Jurkat, Clone E6-1 (cell line): ENCODE results near the gene SLC39A6.
"Not testable (repeated sequence)": the region's sequence is repeated elsewhere in the genome, so short reads cannot be mapped to it uniquely, and the experiment has no call there.

ENCODE experiments used
- DNase-seq: peaks from one replicate; pipeline ENCODE4 v3.0.0-alpha.2; 2011; ENCODE audit warnings: low read depth, low spot score
- H3K4me3 ChIP-seq: 2 replicates; pipeline ENCODE4 v1.5.1; 2011; ENCODE audit warnings: mild to moderate bottlenecking, low read length, control low read depth, moderate library complexity

SLC39A6 gene

GRCh38 chr18:36108196-36108595 lies 20.9 kb downstream of the SLC39A6 start:
- H3K4me3 ChIP-seq = no peak overlapping the region
- DNase-seq = no peak

GRCh38 chr18:36107477-36107876 lies 21.7 kb downstream of the SLC39A6 start:
- H3K4me3 ChIP-seq = no peak overlapping the region
- DNase-seq = no peak

DNA sequence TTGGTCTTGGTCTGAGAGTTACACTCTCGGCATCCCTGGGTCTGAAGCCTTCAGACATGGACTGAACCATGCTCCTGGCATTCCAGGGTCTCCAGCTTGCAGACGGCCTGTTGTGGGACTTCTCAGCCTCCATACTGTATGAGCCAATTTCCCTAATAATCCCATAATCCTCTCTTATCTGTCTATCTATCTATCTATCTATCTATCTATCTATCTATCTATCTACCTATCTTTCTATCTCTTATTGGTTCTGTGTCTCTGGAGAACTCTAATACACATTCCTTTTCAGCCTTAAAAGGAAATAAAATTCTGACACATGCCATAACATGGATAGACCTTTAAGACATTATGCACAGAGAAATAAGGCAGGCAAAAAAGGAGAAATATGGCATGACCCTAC lies 24.4 kb downstream of the SLC39A6 start:
- no peak overlapping the region for H3K4me3 ChIP-seq
- DNase-seq = no peak

GRCh38 chr18:36101943-36102342 lies 27.2 kb downstream of the SLC39A6 start:
- no peak for DNase-seq
- H3K4me3 ChIP-seq = no peak overlapping the region

GRCh38 chr18:36099311-36099710 lies 29.8 kb downstream of the SLC39A6 start:
- no peak for DNase-seq
- no peak overlapping the region for H3K4me3 ChIP-seq

DNA sequence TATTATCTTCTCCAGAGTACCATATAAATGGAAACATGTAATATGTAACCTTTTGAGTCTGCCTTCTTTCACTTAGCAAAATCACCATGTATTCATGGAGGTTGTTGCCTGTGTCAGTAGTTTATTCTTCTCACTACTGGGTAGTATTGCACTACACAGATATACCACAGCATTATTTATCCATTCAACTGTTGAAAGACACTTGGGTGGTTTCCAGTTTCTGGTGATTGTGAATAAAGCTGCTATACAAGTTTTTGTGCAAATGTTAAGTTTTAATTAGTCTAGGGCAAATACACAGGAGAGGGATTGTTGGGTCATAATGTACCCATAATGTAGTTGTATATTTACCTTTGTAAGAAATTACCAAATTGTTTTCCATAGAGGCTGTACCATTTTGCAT lies 32.2 kb downstream of the SLC39A6 start:
- DNase-seq = no peak
- no peak overlapping the region for H3K4me3 ChIP-seq

DNA sequence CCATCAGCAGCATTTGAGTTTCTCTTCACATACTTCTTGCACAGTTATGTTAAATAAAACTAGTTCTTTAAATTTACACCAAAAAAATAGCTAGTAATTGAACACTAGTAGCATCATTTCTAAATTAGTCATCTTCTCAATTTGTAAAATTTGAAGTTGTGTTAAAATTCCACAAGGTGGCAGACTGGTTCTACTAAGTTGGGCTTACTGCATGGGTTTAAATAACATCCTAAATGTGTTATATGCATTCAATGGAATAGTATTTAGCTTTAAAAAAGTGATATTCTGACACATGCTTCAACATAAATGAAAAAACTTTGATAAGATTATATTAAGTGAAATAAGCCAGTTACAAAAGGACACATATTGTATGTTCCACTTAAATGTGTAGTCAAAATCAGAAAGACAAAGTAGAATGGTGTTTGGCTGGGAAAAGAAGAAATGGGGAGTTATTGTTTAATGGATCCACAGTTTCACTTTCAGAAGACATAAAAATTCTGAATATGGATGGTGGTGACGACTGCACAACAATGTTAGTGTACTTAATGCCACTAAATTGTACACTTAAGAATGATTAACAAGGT lies 33.1 kb downstream of the SLC39A6 start:
- peak; percentile 73 for DNase-seq
- H3K4me3 ChIP-seq = no peak overlapping the region

DNA sequence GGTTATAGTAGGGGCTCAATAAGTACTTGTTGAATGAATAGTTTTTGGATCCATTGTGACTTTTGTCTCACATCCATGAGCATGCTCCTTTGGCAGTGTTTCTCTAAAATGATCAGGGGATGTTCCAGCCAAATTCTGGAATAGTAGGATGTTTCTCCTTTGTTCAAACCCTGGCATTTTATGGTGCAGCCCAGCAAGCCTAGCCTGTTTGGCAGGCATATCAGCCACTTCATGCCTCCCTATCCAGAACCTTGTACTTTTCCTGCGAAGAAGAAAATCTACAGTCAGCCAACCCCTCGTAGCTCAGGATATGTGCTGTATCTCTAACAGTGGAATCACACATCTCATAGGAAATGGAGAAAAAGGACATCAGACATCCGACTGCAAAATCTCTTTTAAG lies 34.7 kb downstream of the SLC39A6 start:
- no peak for DNase-seq
- H3K4me3 ChIP-seq = no peak overlapping the region

DNA sequence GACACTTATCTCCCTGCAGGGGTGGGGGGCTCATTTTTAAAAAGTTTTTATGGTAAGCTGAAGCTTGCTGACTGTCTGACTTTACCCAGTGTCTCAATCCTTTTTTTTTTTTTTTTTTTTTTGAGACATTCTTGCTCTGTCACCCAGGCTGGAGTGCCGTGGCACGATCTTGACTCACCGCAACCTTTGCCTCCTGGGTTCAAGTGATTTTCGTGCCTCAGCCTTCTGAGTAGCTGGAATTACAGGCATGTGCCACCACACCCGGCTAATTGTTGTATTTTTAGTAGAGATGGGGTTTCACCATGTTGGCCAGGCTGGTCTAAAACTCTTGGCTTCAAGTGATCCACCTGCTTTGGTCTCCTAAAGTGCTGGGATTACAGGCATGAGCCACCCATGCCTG lies 37.0 kb downstream of the SLC39A6 start:
- H3K4me3 ChIP-seq, DNase-seq: not testable (repeated sequence)

- no peak for DNase-seq
- H3K4me3 ChIP-seq = no peak overlapping the region
Measured at GRCh38 chr18:36089001-36089400, 40.1 kb downstream of the SLC39A6 start.

GRCh38 chr18:36088256-36088655 lies 40.9 kb downstream of the SLC39A6 start:
- no peak overlapping the region for H3K4me3 ChIP-seq
- no peak for DNase-seq

DNA sequence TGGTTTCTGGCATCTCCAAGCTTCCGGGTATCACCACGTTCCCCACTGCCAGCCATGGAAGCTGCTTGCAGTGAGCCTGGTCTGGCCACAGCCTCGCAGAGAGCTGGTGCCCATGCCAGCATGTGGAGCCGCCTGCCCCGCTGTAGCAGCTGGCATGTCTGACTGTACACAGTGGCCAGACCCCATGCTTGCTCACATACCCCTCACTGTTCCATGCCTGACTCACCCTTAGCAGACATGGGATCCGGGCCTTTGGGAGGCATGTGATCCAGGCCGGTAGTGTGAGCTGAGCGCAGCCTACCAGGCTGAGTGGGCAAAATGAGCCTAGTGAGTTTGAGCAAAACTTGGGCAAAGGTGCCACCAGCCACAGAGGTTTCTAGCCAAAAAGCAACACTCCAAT lies 43.0 kb downstream of the SLC39A6 start:
- no peak overlapping the region for H3K4me3 ChIP-seq
- no peak for DNase-seq

GRCh38 chr18:36085195-36085594 lies 43.9 kb downstream of the SLC39A6 start:
- DNase-seq = no peak
- H3K4me3 ChIP-seq = no peak overlapping the region

DNA sequence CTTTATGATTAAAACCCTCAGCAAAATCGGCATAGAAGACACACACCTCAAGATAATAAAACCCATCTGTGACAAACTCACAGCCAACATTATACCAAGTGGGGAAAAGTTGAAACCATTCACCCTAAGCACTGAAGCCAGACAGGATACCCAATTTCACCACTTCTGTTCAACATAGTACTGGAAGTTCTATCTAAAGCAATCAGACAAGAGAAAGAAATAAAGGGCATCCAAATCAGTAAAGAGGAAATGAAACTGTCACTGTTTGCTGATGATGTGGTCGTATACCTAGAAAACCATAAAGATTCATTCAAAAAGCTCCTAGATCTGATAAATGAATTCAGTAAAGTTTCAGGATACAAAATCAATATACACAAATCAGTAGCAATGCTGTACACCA lies 45.4 kb downstream of the SLC39A6 start:
- no peak overlapping the region for H3K4me3 ChIP-seq
- no peak for DNase-seq

DNA sequence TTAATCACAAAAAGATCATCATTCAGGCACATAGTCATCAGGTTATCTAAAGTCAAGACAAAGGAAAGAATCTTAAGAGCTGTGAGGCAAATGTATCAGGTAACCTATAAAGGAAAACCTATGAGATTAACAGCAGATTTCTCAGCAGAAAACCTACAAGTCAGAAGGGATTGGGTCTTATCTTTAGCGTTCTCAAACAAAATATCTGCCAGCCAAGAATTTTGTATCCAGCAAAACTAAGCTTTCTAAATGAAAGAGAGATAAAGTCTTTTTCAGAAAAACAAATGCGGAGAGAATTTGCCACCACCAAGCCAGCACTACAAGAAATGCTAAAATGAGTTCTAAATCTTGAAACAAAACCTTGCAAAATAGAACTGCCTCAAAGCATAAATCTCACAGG lies 48.0 kb downstream of the SLC39A6 start:
- DNase-seq, H3K4me3 ChIP-seq: not testable (repeated sequence)

DNA sequence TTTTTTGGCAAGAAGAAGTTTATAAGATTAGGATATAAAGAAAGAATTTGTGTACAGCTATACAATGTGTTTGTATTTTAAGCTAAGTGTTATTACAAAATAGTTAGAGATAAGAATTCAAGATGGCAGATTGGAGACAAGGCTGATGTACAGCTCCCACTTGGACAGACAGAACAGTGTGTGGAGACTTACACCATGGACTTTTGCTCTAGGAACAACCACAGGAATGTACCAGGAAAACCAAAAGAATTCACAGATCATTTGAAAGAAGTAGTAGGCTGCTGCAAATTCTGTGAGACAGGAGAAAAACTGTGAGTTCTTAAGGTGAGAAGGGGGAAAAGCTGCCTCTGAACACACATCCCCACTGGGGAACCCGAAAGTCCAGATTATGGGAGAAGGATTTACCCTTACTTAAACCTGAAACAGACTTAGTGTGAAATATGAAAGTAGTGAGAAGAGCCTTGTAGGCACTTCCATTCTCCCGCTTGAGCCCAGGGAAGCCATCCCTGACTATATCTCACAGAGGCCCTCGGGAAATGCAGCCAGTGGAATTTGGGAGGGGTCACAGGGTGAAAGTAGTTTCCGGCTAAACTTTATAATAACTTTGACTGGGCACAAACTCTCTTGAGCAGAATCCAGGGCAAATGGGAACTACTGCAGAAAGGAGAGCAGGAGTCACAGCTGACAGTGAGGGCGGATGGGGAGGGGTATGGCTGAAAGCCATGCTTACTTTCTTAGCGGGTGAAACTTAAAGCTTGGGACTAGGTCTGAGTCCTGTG lies 50.2 kb downstream of the SLC39A6 start:
- no peak for DNase-seq
- H3K4me3 ChIP-seq = no peak overlapping the region

DNA sequence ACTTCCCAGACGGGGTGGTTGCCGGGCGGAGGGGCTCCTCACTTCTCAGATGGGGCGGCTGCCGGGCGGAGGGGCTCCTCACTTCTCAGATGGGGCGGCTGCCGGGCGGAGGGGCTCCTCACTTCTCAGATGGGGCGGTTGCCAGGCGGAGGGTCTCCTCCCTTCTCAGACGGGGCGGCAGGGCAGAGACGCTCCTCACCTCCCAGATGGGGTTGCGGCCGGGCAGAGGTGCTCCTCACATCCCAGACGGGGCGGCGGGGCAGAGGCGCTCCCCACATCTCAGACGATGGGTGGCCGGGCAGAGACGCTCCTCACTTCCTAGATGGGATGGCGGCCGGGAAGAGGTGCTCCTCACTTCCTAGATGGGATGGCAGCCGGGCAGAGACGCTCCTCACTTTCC lies 51.4 kb downstream of the SLC39A6 start:
- DNase-seq, H3K4me3 ChIP-seq: not testable (repeated sequence)

GRCh38 chr18:36075862-36076587 lies 53.1 kb downstream of the SLC39A6 start:
- DNase-seq = no peak
- no peak overlapping the region for H3K4me3 ChIP-seq

DNA sequence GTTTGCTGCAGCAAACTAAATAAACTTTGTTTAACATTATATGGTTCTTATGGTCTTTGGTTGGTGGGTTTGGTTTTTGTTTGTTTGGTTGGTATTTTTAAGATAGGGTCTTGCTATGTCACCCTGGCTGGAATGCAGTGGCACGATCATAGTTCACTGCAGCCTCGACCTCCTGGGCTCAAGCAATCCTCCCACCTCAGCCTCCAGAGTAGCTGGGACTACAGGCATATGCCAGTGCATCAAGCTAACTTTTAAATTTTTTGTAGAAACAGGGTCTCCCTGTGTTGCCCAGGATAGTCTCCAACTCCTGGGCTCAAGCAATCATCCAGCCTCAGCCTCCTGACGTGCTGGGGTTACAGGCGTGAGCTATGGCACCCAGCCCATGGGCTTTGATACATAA lies 54.7 kb downstream of the SLC39A6 start:
- DNase-seq = no peak
- H3K4me3 ChIP-seq = no peak overlapping the region

DNA sequence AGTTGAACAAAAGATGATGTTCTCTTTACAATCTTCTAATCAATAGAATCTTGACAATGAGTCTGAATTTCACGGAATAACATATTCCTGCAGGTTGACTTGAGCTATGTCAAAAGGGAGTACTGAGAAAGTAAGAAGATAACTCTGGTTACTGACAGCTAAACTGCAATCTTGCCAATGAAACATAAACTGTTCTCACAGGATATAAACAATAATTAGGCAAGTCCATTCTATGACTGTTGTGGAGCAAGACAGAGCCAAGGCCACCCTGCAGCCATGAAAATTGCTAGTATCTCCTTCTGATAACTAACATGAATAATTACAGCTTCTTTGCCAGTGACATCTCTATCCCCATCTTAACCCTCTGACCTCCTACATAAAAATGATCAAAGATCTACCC lies 55.5 kb downstream of the SLC39A6 start:
- no peak for DNase-seq
- no peak overlapping the region for H3K4me3 ChIP-seq
